Stimulated activated CD4-positive, alpha-beta T cell treated with anti-CD3 and anti-CD28 coated beads, TNF-alpha, amount 100 ng/mL, for 1 hour (primary cell): Measurements from ENCODE around the gene WDR46.
"Not testable (repeated sequence)": the region's sequence is repeated elsewhere in the genome, so short reads cannot be mapped to it uniquely, and the experiment has no call there.

Experiments used
- DNase-seq, 3 donors: peaks; one replicate each; pipeline ENCODE4 v3.0.0-alpha.2; 2020; ENCODE audit warnings: low read depth in 3 of 3, low spot score in 1 of 3

The WDR46 gene

DNA sequence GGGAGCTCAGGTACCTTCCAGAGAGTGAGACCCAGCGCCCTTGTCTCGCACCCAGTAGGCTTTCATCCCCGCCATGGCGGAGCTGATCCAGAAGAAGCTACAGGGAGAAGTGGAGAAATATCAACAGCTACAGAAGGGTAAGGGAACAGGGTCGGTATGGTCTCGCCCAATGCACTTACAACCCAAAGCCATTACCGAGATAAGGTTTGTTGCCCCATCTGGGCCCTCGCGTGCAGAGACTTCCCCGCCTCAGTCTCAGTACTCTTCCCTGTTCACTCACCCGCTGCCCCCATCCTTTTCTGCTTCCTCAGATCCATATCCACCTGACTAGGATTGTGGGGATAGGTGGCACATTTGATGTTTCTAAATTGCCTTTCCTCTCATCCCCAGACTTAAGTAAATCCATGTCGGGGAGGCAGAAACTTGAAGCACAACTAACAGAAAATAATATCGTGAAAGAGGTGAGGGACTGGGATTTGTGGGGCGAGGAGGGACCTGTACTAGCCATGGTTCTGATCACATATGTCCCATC, 811 bp upstream of the WDR46 start:
- DNase-seq = no peak

DNA sequence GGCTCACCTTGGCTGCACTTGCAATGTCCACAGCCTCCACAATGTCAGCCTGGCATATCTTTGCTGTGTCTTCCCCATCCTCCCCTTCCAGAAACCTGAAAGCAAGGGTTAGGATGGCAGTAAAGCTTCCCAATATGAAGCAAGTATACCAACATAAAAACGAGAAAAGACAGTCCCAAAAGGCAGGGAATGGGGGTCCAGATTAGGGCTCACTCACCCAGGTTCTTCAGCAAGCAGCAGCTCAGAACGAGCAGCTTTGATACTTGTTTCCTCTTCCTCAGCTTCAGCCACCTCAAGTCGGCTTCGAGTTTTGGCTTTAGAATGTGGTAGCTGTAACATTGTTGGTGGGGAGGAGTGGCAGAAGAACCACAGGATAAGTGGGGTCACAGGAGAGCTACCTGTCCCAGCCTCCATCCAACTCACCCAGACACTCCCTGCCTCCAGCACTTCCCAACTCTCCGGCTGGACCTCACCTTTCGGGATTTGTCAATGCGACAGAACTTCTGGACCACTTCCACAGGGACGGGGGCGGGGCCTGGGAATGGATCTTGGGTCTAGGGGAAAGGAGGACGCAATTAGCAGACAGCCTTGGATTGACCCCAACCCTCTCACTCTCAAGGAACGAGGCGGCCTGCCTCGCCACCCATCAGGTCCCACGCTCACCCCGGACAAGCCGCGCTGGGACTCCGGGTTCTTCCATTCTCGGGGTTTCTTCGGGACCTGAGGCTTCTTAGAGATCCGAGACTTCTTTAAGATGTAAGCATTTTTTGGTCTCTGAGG, 708 bp downstream of the WDR46 start:
- DNase-seq = no peak

DNA sequence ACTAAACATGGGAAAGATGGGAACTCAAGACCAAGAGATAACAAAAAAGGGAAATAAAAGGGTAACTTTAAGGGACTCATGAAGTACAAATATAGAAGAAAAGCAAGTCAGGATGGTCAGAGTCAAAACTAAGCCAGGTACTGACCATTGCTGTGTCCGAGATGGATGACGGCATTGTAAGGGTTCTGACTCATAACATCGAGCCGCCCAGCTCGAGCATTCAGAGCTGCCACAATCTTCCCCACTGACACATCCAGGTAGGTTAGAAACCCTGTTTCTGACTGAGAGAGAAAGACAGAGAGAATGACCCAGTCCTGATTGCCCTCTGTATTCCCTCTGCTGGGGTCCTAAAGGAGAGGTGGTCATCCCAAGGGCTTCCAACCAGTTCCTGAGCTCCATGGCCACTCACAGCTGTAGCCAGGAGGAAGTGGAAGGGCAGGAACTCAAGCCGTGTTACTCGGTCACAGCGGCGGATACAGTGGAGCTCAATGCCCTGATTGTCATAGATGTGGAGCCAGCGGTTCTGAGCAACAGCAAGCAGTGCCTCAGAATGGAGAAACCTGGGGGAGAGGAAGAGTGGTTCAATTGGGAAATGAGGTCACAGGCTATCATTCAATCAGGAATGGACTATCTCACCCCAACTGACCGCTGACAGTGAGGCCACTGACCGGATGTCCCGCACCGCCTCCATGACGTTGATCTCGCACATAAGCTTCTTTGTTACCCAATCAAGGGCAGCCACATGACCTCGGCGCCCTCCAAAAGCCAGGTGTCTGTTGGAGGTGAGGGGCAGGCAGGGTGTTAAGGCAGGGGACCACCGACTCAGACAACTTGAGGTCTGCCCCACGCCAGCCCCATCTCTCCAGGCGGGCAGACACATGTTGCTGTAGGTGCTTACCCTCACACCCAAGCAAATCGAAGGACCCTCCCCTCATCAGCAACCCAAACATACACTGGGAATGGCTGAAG, 1.8 kb downstream of the WDR46 start:
- DNase-seq = no peak

DNA sequence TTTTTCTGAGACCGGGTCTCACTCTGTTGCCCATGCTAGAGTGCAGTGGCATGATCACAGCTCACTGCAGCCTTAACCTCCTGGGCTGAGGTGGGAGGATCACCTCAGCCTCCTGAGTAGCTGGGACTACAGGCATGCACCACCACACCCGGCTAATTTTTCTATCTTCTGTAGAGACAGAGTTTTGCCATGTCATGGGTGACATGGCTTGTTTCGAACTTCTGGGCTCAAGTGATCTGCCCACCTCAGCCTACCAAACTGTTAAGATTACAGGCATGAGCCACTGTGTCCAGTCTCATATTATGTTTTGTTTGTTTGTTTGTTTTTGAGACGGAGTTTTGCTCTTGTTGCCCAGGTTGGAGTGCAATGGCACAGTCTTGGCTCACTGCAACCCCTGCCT, 3.8 kb downstream of the WDR46 start:
- not testable (repeated sequence) for DNase-seq

DNA sequence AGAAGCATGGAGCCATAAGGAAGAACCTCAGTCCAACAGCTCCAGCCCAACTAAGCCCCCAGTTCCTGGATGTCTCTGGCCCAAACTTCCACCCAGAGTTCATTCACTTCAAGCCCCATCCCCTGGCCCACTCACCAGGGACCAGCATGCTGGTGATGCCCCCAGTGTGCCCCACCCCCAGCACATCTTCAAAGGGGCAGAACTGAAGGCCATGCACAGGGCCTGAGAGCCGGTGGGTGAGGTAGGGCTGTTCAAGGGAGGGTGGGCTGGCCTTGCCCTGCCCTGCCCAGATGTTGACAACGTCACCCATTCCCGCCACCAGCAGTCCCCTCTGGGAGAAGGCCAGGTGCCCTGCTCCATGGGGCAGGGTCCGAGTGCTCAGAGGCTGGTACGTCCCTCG, 8.5 kb downstream of the WDR46 start:
- no peak for DNase-seq

DNA sequence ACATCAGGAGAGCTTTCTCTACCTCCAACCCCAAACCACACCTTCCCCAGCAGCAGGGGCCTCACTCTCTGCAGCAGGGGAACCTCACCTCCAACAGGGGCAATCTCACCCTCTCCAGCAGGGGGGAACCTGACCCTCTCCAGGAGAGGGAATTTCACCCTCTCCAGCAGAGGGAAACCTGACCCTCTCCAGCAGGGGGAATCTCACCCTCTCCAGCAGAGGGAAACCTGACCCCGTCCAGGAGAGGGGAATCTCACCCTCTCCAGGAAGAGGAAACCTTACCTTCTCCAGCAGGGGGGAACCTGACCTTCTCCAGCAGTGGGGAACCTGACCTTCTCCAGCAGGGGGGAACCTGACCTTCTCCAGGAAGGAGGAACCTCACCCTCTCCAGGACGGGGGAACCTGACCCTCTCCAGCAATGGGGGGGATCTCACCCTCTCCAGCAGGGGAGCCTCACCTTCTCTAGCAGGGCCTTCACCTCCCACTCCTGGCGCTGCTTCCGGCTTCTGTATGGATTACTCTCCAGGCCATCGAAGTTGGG, 9.0 kb downstream of the WDR46 start:
- DNase-seq = no peak

DNA sequence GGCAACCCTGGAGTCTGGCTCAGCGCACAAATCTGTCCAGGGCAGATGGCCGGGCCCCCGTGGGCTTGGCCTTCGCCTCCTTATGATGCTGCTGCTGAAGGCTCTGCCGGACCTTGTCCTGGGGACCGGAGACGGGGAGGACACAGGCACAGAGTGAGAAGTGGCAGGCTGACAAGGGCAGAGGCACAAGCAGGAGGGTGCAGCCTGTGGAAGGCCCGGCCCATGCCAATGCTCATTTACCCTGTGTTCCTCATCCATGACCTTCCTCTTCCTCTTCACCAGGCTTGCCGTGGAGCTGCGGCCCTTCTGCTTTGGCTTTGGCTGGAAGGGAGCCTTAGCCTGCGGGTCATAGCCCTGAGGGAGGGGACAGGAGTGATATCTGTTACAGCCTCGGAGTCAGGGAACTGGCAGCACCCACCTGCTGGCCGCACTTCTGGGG, 9.8 kb downstream of the WDR46 start:
- no peak for DNase-seq

DNA sequence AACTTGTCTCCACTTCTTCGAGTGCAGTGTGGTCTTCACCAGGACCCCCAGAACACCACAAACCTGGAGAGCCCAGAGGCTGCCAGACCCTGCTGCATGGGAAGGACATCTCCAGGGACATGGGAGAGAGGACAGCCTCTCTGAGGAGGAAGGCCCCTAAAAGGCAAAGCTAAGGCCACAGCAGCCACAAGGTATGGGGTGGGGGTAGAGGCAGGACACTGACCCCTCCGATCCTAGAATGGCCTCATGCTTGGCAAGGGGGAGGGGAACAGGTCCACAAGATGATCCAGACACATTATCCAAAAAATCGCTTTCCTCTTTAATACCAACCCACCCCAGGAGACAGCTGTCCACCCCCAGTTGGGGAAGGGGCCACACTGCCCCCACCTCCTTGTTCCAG, 10.2 kb downstream of the WDR46 start:
- no peak for DNase-seq

DNA sequence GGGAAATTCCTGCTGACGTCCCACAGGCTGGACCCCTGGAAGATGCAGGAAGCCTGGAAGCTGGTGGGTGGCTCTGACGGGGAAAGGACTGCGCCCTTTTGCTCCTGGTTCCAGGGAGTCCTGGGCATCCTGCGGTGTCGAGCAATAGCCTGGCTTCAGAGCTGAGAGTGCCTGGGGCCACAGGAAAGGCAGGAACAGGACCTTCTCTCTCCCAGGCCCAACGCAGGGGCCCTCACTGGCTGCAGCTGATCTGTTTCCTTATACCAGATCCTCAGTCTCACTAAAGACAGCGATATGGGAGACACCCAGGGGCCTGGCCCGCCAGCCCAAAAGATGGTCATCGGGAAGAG, 10.7 kb downstream of the WDR46 start:
- no peak for DNase-seq

DNA sequence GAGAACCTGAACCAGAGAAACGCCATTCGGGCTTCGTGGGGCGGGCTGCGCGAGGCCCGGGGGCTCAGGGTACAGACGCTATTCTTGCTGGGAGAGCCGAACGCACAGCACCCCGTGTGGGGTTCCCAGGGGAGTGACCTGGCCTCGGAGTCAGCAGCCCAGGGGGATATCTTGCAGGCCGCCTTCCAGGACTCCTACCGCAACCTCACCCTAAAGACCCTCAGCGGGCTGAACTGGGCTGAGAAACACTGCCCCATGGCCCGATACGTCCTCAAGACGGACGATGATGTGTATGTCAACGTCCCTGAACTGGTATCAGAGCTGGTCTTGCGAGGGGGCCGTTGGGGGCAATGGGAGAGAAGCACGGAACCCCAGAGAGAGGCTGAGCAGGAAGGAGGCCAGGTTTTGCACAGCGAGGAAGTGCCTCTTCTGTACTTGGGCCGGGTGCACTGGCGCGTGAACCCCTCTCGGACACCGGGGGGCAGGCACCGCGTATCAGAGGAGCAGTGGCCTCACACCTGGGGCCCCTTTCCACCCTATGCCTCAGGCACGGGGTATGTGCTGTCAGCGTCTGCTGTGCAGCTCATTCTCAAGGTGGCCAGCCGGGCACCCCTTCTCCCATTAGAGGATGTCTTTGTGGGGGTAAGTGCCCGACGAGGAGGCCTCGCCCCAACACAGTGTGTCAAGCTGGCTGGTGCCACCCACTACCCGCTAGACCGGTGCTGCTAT, 11.2 kb downstream of the WDR46 start:
- DNase-seq = no peak

DNA sequence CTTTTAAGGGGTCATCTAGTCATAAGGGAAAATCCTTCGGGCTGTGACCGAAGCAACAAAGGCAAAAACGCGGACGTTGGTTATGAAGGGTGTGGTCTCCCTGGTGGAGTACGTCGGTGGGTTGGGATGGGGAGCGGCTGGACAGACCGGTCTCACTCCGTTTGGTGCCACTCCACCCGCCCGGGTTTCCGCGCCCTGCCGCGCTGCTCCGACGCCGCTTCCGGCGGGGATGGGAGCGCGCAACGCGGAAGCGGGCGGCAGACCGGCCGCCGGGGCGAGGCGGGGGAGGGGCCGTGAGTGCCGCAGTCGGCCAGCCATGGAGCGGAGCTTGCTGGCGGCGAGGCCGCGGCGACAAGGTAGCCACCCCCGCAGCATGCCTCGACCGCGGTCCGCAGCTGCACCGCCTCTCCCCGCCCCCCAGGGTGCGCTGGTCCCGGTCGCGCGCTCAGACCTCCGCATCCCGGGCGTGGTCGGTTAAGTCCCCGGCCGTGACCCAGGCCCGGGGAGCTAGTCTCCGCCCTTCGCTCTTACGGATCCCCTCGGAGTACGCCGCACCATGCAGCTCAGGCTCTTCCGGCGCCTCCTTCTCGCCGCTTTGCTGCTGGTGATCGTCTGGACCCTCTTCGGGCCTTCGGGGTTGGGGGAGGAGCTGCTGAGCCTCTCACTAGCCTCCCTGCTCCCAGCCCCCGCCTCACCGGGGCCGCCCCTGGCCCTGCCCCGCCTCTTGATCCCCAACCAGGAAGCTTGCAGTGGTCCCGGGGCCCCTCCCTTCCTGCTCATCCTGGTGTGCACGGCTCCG, 12.0 kb downstream of the WDR46 start, which contains the start of gene B3GALT4:
Gene B3GALT4, plus strand, starts transcription at position 260 of the 799 bp plus-strand sequence. Its CDS starts 297 bp downstream, at position 557.
- peak in 2 of 3 donors; percentile 21 to 64 for DNase-seq

DNA sequence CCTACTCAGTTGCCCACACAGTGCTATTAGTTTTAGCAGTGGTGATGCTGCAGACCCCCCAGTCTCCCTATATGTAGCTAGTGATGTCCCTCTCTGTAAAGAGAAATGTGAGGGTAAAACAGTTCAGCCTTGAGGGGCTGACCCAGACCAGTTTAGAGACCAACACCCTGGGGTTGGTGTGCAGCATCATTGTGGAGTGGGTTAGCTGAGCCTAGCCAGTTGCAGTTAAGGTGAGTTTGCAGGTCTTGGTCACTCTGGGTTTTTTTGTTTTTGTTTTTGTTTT, 12.5 kb downstream of the WDR46 start:
- DNase-seq = no peak

DNA sequence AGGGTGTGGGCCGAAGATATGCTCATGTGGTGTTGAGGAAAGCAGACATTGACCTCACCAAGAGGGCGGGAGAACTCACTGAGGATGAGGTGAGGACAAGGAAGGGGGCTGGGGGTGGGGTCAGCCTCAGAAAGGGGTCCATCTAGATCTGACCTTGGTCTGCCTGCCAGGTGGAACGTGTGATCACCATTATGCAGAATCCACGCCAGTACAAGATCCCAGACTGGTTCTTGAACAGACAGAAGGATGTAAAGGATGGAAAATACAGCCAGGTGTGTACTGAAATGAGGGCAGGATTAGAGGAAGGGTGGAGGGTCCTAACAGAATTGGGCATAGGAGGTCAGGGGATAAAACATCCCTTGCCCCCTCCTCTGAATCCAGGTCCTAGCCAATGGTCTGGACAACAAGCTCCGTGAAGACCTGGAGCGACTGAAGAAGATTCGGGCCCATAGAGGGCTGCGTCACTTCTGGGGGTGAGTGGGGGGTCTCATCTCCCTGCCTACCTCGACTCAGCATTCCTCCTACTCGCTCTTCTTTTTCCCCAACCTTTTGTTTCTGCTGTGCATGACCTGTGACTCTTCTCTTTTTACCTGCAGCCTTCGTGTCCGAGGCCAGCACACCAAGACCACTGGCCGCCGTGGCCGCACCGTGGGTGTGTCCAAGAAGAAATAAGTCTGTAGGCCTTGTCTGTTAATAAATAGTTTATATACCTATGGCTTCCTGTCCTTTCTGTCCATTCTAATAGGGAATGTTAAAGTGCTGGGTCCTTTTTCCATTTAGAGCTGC, 13.1 kb downstream of the WDR46 start:
- DNase-seq = not testable (repeated sequence)

DNA sequence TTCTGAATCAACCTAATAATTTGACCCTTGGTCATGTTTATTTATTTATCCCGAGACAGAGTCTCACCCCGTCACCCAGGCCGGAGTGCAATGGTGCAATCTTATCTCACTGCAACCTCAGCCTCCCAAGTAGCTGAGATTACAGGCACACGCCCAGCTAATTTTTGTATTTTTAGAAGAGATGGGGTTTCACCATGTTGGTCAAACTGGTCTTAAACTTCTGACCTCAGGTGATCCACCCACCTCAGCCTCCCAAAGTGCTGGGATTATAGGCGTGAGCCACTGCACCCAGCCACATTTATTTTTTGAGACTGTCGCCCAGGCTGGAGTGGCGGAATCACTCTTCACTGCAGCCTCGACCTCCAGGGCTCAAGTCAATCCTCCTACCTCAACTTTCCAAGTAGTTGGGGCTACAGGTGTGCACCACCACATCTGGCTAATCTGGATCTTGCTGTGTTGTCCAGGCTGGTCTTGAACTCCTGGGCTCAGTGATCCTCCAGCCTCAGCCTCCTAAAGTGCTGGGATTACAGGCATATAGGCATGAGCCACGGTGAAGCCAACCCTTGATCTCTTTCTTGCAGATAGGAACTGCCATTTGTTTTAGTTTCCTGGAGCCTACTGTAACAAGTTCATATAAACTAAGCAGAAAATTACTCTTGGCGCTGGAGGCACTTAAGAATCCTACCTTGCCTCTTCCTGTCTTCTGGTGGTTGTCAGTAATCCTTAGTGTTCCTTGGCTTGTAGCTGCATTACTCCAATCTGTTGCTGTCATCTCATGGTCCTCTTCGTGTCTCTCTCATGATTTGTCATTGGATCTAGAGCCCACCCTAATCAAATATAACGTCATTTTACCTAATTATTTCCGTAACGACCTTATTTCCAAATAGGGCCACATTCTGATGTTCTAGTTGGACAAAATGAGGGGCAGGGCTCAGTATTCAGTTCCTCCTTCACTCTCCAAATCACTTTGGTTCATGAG, 14.8 kb downstream of the WDR46 start:
- DNase-seq = no peak

DNA sequence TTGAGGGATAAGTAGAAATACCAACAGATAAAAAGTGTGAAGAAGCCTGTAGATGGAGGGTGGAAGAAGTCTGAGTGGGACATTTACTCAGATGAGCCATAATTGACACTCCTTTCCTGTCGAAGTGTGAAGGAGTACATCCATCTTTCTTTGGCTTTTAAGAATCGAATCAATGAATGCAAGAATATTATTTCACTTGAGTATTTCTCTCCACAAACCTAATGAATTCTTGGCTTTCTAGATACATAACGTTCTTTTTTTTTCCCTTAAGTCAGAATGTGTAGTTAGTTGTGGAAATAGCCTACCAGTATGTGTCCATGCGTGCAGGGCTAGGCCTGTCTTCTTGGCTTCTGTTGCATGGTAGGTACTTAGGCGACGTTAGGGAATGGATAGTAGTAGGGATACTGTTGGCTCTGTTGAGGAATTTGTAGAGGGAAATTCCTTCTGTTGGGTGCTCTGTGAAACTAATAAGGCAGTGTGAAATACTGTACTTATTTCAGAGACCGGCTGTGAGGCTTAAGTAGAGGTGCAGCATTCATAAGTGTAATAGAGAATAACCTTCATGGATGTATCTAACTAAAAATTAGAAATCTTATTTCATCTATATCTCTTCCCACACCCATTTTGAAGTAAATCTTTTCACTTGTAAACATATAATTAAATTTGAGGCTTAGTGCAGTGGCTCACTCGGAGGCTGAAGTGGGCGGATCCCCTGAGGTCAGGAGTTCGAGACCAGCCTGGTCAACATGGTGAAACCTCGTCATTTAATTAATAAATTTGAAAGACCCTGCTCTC, 15.7 kb downstream of the WDR46 start:
- DNase-seq = no peak

DNA sequence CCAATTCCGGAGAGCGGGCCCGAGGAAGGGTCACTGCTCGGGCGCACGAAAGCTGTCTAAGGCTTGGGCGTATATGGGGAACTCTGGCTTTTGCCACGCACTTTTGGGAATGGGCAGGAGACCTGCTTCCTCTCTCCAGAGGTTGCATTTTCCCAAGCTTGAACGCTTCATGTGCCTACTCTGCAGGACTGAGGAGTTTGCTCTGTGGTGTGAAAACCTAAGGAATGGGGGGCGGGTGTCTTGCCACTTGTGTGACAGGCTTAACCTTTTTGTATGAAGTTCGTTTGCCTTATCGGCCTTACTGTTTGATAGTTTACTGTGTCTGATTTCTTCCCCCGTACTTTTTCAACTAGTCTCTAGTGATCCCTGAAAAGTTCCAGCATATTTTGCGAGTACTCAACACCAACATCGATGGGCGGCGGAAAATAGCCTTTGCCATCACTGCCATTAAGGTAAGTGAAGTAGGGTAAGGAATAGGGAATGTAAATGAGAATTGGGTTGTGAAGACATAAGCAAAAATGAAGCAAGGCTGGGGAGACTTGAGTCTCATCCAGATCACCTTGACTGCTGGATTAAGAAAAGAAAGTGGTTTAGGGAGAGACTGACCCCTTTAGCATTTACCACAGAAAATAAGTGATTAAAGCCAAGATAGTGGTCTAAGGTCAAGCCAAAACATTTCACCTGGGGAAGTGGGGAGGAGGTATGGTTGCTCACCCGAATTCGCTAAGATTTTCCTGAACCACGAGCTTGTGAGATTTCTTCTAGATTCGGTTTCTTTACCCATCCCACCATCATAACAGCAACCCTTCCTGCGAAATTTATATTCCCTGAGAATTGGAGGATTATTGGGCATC, 16.5 kb downstream of the WDR46 start:
- DNase-seq = no peak
